Activated naive CD8-positive, alpha-beta T cell (primary cell): ENCODE data around the gene GP9.
"Not testable (repeated sequence)": the region's sequence is repeated elsewhere in the genome, so short reads cannot be mapped to it uniquely, and the experiment has no call there.

Source experiments
- H3K27ac Mint-ChIP-seq: one replicate; pipeline ENCODE4 v1.8.0; 2021; ENCODE audit warnings: mixed read lengths
- H3K27me3 Mint-ChIP-seq: one replicate; pipeline ENCODE4 v1.8.0; 2021; ENCODE audit warnings: mixed read lengths
- H3K36me3 Mint-ChIP-seq: one replicate; pipeline ENCODE4 v1.8.0; 2021; ENCODE audit warnings: mixed read lengths
- H3K4me1 Mint-ChIP-seq: one replicate; pipeline ENCODE4 v1.8.0; 2021; ENCODE audit warnings: low read depth, mixed read lengths
- H3K4me3 Mint-ChIP-seq: one replicate; pipeline ENCODE4 v1.8.0; 2021; ENCODE audit warnings: mild to moderate bottlenecking, mixed read lengths
- H3K9me3 Mint-ChIP-seq: one replicate; pipeline ENCODE4 v1.8.0; 2021; ENCODE audit warnings: low read depth, mixed read lengths

The GP9 gene

DNA sequence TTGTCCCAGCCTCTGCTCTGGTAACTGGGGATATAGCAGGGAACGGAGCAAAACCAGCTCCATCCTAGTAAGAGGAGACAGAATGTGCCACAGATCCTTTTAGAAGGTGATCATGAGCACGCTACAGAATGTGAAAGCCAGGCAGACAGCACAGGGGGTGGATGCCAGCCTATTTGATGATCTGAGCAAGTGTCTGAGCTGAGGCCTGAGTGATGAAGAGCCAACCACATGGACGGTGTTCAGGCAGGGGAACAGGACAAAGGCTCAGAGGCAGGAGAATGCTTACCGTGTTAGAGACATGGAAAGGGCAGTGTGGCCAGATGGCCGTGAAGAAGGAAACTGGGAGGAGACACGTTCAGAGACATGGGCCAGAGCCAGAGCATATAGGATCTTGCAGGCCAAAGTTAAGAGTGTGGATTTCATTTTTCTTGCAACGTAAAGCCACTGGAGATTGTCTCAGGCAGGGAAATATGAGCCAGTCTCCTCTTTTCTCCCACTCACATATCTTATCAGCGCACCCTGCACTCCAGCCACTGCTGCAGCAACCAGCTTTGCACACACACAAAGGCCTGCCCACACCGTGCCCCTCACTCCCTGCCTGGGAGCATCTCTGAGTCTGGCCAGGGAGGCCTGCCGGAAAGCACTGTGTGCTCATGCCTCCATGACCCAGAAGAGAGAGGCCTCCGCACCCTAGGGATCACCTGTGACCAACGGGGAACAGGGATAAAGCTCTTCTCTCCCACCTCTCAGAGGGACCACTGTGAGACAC, 41.0 kb downstream of the GP9 start:
- peaks cover 85% of the 10 kb centered on the region for H3K4me1 Mint-ChIP-seq
- H3K27me3 Mint-ChIP-seq, result no peaks in the 10 kb centered on the region
- peak overlapping the region; percentile 92 for H3K27ac Mint-ChIP-seq
- no peaks in the 10 kb centered on the region for H3K9me3 Mint-ChIP-seq
- peak overlapping the region; percentile 21 for H3K4me3 Mint-ChIP-seq
- H3K36me3 Mint-ChIP-seq, result peaks cover 10% of the 10 kb centered on the region

DNA sequence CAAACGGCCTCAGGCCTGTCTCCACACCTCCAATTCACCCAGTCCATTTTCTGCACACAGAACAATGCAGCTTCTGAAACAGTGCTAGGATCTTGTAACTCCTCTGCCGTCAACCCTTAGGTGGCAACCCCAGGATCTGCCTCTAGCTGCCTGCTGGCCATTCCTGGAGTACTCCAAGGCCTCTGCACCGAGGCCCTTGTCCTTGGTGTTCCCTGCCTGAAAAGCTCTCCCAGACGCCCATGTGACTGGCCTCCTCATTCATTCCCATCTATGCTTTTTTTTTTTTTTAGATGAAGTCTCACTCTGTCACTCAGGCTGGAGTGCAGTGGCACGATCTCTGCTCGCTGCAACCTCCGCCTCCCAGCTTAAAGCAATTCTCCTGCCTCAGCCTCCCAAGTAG, 42.7 kb downstream of the GP9 start:
- Mint-ChIP-seq H3K27me3 (no peaks in the 10 kb centered on the region), H3K9me3 (no peaks in the 10 kb centered on the region), H3K4me1 (peaks cover 85% of the 10 kb centered on the region), H3K4me3 (peak overlapping the region; percentile 33), H3K27ac (peak overlapping the region; percentile 78), H3K36me3 (peaks cover 10% of the 10 kb centered on the region)

DNA sequence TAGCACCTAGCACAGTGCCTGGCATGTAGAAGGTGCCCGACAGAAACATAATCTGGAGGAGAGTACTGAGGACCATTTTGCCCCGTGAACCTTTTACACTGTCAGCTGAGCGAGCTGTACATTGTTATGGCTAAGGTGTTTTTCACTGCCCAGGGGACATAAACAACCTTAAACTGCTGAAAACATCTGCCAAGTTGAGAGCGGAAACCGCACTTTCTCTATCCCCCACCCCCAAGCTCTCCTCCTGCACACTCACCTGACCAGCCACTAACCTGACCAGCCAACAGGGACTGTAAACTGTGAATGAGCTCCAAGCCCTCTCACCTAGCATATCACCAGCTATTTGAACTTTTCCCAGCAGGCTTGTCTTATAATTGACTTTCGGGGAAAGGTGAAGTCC, 43.5 kb downstream of the GP9 start:
- H3K9me3 Mint-ChIP-seq, result no peaks in the 10 kb centered on the region
- peak overlapping the region; percentile 78 for H3K27ac Mint-ChIP-seq
- H3K4me3 Mint-ChIP-seq, result peak overlapping the region; percentile 52
- peaks cover 8% of the 10 kb centered on the region for H3K36me3 Mint-ChIP-seq
- peaks cover 89% of the 10 kb centered on the region for H3K4me1 Mint-ChIP-seq
- H3K27me3 Mint-ChIP-seq, result no peaks in the 10 kb centered on the region

DNA sequence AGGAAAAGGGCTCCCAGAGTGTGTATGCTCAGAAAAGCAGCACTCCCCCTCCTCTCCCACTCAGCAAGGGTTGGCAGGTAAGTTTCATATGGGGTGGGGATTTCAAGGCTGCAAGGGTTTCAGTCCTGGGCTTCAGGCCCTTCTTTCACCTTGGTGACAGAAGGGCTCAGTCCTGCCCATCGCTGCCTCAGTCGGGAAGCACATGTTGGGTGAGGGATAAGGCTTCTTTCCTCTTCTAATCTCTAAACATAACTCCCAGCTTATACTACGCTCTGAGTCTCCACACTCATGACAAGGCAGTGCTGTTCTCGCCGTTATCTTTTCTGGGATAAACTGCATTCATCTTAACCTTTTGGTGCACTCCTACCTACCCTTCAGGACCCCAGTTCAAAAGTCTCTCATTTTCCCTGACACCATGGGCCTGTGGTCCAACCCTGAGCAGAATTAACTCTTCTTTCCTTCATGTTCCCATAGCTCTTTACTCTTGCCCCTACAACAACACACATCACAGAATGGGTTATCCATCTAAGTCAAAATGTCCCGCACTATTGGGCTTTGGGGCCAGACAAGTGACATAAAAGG, 44.0 kb downstream of the GP9 start:
- Mint-ChIP-seq H3K36me3 (peaks cover 8% of the 10 kb centered on the region), H3K4me3 (no peak overlapping the region), H3K27ac (peak overlapping the region; percentile 78)

DNA sequence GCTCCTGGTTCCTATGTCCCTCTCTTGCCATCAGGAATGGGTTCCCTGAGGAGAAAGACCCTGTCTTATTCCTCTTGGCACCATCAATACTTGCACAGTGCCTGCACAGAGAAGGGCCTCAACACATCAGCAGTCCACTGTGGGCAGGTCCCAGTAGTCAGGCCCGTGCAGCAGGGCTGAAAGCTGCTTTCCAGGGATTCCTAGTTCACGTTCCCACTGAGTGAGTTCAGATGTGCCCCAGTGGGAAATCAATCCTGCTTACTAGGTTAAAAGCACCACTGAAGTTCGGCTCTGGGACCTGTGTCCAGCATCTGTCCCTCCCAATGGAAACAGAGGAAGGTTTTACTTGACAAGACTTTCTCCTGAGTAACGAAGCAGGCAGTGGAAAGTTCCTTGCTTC, 45.3 kb downstream of the GP9 start:
- peaks cover 88% of the 10 kb centered on the region for H3K4me1 Mint-ChIP-seq

More for the DNA sequence above, 44.0 kb downstream of the GP9 start:
- H3K9me3 Mint-ChIP-seq, result no peaks in the 10 kb centered on the region
- no peaks in the 10 kb centered on the region for H3K27me3 Mint-ChIP-seq
- H3K4me1 Mint-ChIP-seq, result peaks cover 85% of the 10 kb centered on the region

DNA sequence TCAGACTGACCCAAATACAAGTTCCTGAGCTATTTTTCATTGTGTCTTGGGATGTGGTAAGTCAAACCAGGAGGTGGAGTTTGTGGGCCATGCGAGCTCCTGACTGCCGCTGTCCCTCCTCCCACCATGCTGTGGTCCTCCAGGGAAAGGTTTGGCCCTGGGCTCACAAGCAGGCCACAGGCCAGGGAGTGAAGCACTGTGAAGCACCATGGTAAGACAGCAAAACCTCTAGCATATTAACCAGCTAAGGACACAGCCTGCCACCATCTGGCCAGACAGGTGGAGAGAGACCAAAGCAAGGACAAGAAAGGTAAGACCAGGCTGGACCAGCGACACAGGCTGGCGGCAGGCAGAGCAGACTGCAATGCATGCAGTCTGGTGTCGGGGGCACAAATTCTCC, 45.7 kb downstream of the GP9 start:
- Mint-ChIP-seq H3K27ac (peak overlapping the region; percentile 93), H3K4me3 (peak overlapping the region; percentile 17), H3K9me3 (no peaks in the 10 kb centered on the region), H3K27me3 (no peaks in the 10 kb centered on the region), H3K36me3 (peaks cover 9% of the 10 kb centered on the region), H3K4me1 (peaks cover 87% of the 10 kb centered on the region)

More for the DNA sequence above, 45.3 kb downstream of the GP9 start:
- Mint-ChIP-seq H3K9me3 (no peaks in the 10 kb centered on the region), H3K4me3 (no peak overlapping the region), H3K27me3 (no peaks in the 10 kb centered on the region), H3K27ac (peak overlapping the region; percentile 93), H3K36me3 (peaks cover 9% of the 10 kb centered on the region)

DNA sequence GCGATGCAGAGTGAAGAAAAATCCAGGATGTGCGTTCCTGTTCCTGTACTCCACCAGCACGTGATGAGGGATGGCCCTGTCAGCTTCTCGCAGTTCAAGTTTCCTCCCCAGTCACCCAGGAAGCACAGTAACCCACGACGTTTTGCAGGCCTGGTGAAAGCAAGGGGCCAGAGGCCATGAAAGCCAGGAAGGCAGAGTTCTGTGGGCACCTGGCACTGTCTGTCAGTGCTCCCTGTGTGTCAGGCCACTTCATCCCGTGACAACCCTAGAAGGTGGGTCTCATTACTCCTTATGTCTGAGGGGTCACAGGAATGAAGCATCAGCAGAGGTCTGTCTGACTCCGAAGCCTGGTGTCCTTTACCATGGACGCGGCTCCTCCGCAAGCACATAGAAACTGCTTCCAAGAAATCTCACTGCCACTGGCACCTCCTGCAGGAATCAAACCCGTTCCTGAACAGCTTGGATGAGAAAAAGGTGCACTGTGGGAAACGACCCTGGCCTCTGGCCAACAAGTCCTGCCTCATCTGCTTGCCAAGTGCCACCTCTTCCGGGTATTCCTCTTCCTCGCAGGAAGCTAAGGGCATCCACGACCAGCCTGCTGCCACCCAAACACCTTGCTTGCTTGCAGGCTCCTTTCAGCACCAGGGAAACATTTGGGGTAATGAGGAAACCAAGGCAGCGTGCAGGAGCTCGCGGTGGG, 46.4 kb downstream of the GP9 start:
- peak overlapping the region; percentile 93 for H3K27ac Mint-ChIP-seq
- H3K9me3 Mint-ChIP-seq, result no peaks in the 10 kb centered on the region
- no peak overlapping the region for H3K4me3 Mint-ChIP-seq
- peaks cover 9% of the 10 kb centered on the region for H3K36me3 Mint-ChIP-seq
- H3K27me3 Mint-ChIP-seq, result no peaks in the 10 kb centered on the region
- H3K4me1 Mint-ChIP-seq, result peaks cover 86% of the 10 kb centered on the region

DNA sequence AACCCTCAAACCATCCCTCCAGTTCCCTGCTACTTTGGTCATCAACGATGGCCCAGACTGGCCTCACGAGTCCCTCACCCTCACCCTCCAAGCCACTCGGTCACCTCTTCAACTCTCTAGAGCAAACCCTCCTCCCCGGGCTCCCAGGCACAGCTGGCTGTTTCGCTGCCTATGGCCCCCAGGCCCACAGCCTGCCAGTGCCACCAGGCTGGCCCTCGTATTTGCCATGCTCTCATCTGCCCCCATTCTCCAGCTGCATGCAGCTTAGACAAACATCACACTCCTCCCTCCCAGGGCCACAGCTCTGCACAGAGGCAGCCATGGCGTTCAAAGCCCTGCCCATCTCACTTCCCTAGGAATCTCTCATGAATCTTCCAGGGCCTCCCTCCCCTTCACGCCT, 47.2 kb downstream of the GP9 start:
- H3K4me1 Mint-ChIP-seq, result peaks cover 87% of the 10 kb centered on the region

DNA sequence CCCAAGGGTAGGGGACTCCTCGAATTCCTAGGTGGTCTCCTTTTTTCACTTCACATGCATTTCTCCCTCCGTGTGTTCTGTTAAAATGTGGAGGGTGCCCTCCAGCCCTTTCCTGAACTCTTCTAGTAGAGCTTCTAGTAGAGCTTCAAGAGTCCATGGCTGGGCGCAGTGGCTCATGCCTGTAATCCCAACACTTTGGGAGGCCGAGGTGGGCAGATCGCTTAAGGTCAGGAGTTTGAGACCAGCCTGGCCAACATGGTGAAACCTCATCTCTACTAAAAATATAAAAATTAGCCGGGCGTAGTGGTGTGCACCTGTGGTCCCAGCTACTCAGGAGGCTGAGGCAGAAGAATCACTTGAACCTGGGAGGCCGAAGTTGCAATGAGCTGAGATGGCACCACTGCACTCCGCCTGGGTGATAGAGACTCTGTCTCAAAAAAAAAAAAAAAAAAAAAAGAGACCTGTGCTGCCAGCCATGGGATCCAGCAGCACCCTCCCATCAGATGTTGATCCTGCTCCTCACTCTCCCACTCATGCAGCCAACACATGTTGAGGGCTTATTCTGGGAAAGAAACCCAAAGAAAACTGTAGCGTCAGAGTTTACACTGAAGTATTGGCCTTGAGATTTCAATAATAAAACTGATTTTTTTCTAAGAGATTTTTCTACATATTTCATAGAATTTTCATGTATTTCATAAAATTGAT, 50.6 kb downstream of the GP9 start:
- H3K4me3 Mint-ChIP-seq, result peak overlapping the region; percentile 32
- H3K36me3 Mint-ChIP-seq, H3K9me3 Mint-ChIP-seq, H3K27me3 Mint-ChIP-seq: not testable (repeated sequence)
- H3K4me1 Mint-ChIP-seq, result peaks cover 86% of the 10 kb centered on the region
- H3K27ac Mint-ChIP-seq, result peak overlapping the region; percentile 97

More for the DNA sequence above, 47.2 kb downstream of the GP9 start:
- peak overlapping the region; percentile 55 for H3K4me3 Mint-ChIP-seq
- H3K27ac Mint-ChIP-seq, result peak overlapping the region; percentile 93
- H3K9me3 Mint-ChIP-seq, result no peaks in the 10 kb centered on the region
- no peaks in the 10 kb centered on the region for H3K27me3 Mint-ChIP-seq
- peaks cover 9% of the 10 kb centered on the region for H3K36me3 Mint-ChIP-seq
